ENCODE measurements around the gene TCEAL4. TPM values are rescaled to one million over a fixed set of nuclear protein-coding genes. Genes with fewer than 3 reads are reported as not detected.

Gene TCEAL4
- total RNA-seq, 1 donor from 2014 or later, result 45.7 TPM

Other genes starting within 250 kb of the TCEAL4 start
- 30.7 TPM for gene TCEAL9, start 229.0 kb upstream of the TCEAL4 start, total RNA-seq
- gene BEX3, start 209.0 kb upstream of the TCEAL4 start, total RNA-seq, result 182 TPM
- gene RAB40A, start 66.0 kb upstream of the TCEAL4 start, total RNA-seq, result 1.2 TPM
- gene TCEAL3, start 22.4 kb downstream of the TCEAL4 start, total RNA-seq, result 12.8 TPM
- 36.9 TPM for gene TCEAL1, start 43.5 kb downstream of the TCEAL4 start, total RNA-seq
- gene MORF4L2, start 101.2 kb downstream of the TCEAL4 start, total RNA-seq, result 233 TPM
- gene TMEM31, start 125.4 kb downstream of the TCEAL4 start, total RNA-seq, result not detected
- 10.1 TPM for gene PLP1, start 191.3 kb downstream of the TCEAL4 start, total RNA-seq
- 33.2 TPM for gene RAB9B, start 246.7 kb downstream of the TCEAL4 start, total RNA-seq